Right atrium auricular region (tissue), 2 donors: ENCODE results near the gene SAG. TPM values are rescaled to one million over a fixed set of nuclear protein-coding genes. Genes with fewer than 3 reads are reported as not detected.

Source experiments
- DNase-seq: peaks from one replicate; pipeline ENCODE4 v3.0.0-alpha.2; 2019; ENCODE audit warnings: low spot score
- H3K27ac ChIP-seq, 2 donors: fragments of 200-600 bp; sonication (generic); 1 replicate in 1 of 2; 2 replicates in 1 of 2; pipeline ENCODE4 v1.5.1; 2016 to 2019
- H3K27me3 ChIP-seq, 2 donors: fragments of 200-600 bp; sonication (generic); one replicate each; pipeline versions ENCODE4 v1.5.1 to v1.6.0; 2017 to 2019
- H3K36me3 ChIP-seq: fragments of 200-600 bp; sonication (generic); one replicate; pipeline ENCODE4 v1.5.1; 2016
- H3K4me1 ChIP-seq, 2 donors: fragments of 200-600 bp; sonication (generic); one replicate each; pipeline versions ENCODE4 v1.5.1 to v1.6.0; 2017 to 2019
- H3K4me3 ChIP-seq, 2 donors: fragments of 200-600 bp; sonication (generic); 1 replicate in 1 of 2; 2 replicates in 1 of 2; pipeline ENCODE4 v1.5.1; 2017 to 2019; ENCODE audit warnings: mild to moderate bottlenecking in 1 of 2, moderate library complexity in 1 of 2
- H3K9me3 ChIP-seq, 2 donors: fragments of 200-600 bp; sonication (generic); one replicate each; pipeline ENCODE4 v1.5.1; 2019
- CTCF ChIP-seq, 2 donors: fragments of 200-600 bp; sonication (generic); IDR thresholded peaks; one replicate each; pipeline ENCODE4 v1.5.1; 2019; ENCODE audit warnings: antibody characterized with exemption in 2 of 2
- total RNA-seq, 2 donors: library from RNA; depleted of rRNA; stranded (reverse); fragments of >200 nt; gene quantifications; one replicate each; pipeline ENCODE4 v1.1.0, GENCODE V29; 2016

The SAG gene
- total RNA-seq, 2 donors from 2014 or later: 2.9 TPM; not detected in 1

GRCh38 chr2:233280114-233280693 is 27.4 kb upstream of the SAG start:
- no peak for TF ChIP-seq CTCF (IDR thresholded peaks at IDR 0.05)
- peaks cover 97% of the 10 kb centered on the region for H3K36me3 ChIP-seq
- H3K4me1 ChIP-seq: no peaks in the 10 kb centered on the region
- DNase-seq: no peak
- H3K27ac ChIP-seq: no peak overlapping the region
- no peaks in the 10 kb centered on the region for H3K9me3 ChIP-seq
- H3K27me3 ChIP-seq: no peaks in the 10 kb centered on the region
- H3K4me3 ChIP-seq: no peak overlapping the region

- H3K4me1 ChIP-seq: no peaks in the 10 kb centered on the region
- H3K27ac ChIP-seq: no peak overlapping the region
- H3K27me3 ChIP-seq: no peaks in the 10 kb centered on the region
- H3K36me3 ChIP-seq: peaks cover 94% of the 10 kb centered on the region
- H3K4me3 ChIP-seq: no peak overlapping the region
- no peak for DNase-seq
- no peaks in the 10 kb centered on the region for H3K9me3 ChIP-seq
- no peak for TF ChIP-seq CTCF (IDR thresholded peaks at IDR 0.05)
Observed at GRCh38 chr2:233281553-233281952, 26.1 kb upstream of the SAG start.

- TF ChIP-seq CTCF (IDR thresholded peaks at IDR 0.05): no peak
- Histone ChIP-seq H3K27me3 (no peaks in the 10 kb centered on the region), H3K4me1 (no peaks in the 10 kb centered on the region), H3K4me3 (no peak overlapping the region), H3K36me3 (peaks cover 88% of the 10 kb centered on the region), H3K9me3 (no peaks in the 10 kb centered on the region), H3K27ac (no peak overlapping the region)
- DNase-seq: no peak
Observed at GRCh38 chr2:233281992-233282603, 25.5 kb upstream of the SAG start.

- no peaks in the 10 kb centered on the region for H3K27me3 ChIP-seq
- no peak for TF ChIP-seq CTCF (IDR thresholded peaks at IDR 0.05)
- H3K4me1 ChIP-seq: no peaks in the 10 kb centered on the region
- H3K9me3 ChIP-seq: no peaks in the 10 kb centered on the region
- H3K36me3 ChIP-seq: peaks cover 68% of the 10 kb centered on the region
- H3K4me3 ChIP-seq: no peak overlapping the region
- no peak for DNase-seq
- no peak overlapping the region for H3K27ac ChIP-seq
Observed at GRCh38 chr2:233285921-233286320, 21.7 kb upstream of the SAG start.

- Histone ChIP-seq H3K9me3 (no peaks in the 10 kb centered on the region), H3K36me3 (peaks cover 68% of the 10 kb centered on the region), H3K27ac (no peak overlapping the region), H3K4me3 (no peak overlapping the region), H3K4me1 (no peaks in the 10 kb centered on the region), H3K27me3 (no peaks in the 10 kb centered on the region)
- TF ChIP-seq CTCF (IDR thresholded peaks at IDR 0.05): no peak
- no peak for DNase-seq
Observed at GRCh38 chr2:233287871-233288270, 19.7 kb upstream of the SAG start.

- H3K4me1 ChIP-seq: no peaks in the 10 kb centered on the region
- no peak overlapping the region for H3K27ac ChIP-seq
- H3K36me3 ChIP-seq: peaks cover 68% of the 10 kb centered on the region
- no peaks in the 10 kb centered on the region for H3K9me3 ChIP-seq
- no peaks in the 10 kb centered on the region for H3K27me3 ChIP-seq
- no peak for TF ChIP-seq CTCF (IDR thresholded peaks at IDR 0.05)
- H3K4me3 ChIP-seq: no peak overlapping the region
- DNase-seq: no peak
Observed at GRCh38 chr2:233288663-233289062, 19.0 kb upstream of the SAG start.
